GM19240 (cell line): ENCODE results near the gene TLE7.

Experiments
- DNase-seq: peaks from one replicate; pipeline ENCODE4 v3.0.0; 2011; ENCODE audit warnings: low spot score; ENCODE audit not compliant: insufficient read length

The TLE7 gene

DNA sequence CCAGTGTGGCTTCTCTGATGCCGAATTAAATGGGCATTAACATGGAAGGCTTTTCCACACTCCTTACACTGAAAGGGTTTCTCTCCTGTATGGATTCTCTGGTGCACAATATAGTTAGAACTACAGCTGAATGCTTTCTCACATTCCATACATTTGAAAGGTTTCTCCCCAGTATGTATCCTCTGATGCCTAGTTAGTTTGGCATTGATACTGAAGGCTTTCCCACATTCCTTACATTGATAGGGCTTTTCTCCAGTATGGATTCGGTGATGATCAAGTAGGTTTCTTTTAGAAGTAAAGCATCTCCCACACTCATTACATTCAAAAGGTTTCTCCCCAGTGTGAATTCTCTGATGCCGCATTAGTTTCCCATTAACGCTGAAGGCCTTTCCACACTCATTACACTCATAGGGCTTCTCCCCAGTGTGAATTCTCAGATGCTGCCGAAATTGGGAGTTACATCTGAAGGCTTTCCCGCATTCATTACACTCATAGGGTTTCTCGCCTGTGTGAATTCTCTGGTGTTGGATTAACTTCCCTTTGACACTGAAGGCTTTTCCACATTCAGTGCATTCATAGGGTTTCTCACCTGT, 6.5 kb upstream of the TLE7 start:
- DNase-seq = no peak

DNA sequence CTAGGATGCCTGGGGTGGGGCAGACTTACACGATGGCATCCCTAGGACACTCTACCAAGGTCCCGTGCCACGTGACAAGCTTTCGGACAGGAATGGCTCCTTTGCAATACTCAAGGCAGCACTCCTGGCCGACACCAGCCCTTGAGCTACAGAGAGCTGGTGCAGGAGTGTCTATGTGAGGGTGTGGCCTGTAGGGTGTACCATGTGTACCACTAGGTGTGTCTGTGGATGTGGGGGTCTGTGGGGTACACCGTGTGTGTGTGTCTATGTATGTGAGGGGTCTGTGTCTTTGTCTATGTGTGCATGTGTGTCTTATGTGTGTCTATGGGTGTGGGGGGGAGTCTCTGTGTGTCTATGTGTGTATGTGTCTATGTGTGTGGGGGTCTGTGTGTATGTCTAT, 1.9 kb upstream of the TLE7 start:
- no peak for DNase-seq

- no peak for DNase-seq
Observed at GRCh38 chr16:71441348-71442050, 355 bp downstream of the TLE7 start.

- DNase-seq = no peak
Observed at GRCh38 chr16:71440669-71441347, 1.0 kb downstream of the TLE7 start.

- no peak for DNase-seq
Observed at GRCh38 chr16:71439523-71439922, 2.3 kb downstream of the TLE7 start.

GRCh38 chr16:71436473-71436872, 5.4 kb downstream of the TLE7 start:
- no peak for DNase-seq

- no peak for DNase-seq
Observed at GRCh38 chr16:71432906-71433305, 8.9 kb downstream of the TLE7 start.

GRCh38 chr16:71431991-71432390, 9.9 kb downstream of the TLE7 start:
- DNase-seq = no peak

GRCh38 chr16:71431176-71431575, 10.7 kb downstream of the TLE7 start:
- no peak for DNase-seq

DNA sequence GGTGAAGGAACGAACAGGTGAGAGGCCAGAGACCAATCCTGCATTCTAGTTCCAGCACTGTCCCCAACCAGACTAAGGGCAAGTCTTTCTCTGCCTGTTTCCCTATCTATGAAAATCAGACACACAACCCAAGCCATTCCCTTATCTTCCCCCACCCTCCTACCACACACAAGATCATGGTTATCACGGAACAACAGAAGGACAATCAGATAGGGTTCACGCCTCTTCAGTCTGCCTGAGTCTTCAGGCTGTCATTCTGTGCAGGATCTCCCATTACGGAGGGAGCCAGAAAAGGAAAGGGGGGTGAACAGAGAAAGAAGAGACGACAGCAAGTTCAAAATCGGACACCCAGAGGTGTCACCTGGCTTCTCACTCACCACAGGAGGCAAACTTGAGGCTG, 11.1 kb downstream of the TLE7 start:
- no peak for DNase-seq

DNA sequence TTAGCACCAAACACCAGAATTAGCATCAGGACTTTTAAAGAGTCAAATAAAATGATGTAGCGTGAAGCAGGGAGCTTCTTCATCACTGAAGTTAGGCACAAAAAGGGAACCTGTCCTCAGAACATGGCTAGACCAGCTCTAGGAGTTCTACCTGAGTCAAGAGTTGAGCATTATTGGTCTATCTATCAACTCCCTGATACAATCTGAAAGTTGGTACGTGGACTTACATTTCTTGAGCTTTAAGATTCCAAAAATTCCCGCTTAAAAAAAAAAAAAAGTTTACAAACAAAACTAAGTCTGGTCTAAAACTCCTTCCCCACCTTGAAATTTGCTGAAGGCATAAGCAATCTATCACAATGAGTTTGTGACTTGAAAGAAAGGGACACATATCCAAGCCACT, 12.3 kb downstream of the TLE7 start:
- no peak for DNase-seq

- DNase-seq = no peak
Observed at GRCh38 chr16:71428883-71429282, 13.0 kb downstream of the TLE7 start.

DNA sequence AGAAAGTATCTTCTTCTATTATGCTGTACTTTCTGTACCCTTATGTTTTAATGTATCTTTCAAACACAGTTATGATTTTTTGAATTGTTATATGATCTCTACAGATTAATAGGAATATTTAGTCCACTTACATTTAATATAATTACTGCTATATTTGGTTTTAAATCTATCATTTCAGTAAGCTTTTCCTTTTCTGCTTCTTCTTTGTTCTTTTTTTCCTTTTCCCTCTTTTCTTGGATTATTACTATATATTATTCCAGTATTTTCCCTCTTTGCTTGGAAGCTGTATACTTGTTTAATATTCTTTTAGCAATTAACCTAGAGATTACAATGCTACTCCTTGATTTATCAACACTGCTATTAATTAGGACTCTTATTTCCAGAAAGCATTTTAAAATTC, 13.5 kb downstream of the TLE7 start:
- DNase-seq = no peak

GRCh38 chr16:71426880-71427615, 14.8 kb downstream of the TLE7 start:
- no peak for DNase-seq

GRCh38 chr16:71426069-71426879, 15.6 kb downstream of the TLE7 start:
- DNase-seq = no peak

GRCh38 chr16:71425746-71426068, 16.1 kb downstream of the TLE7 start:
- no peak for DNase-seq

GRCh38 chr16:71424626-71425025, 17.2 kb downstream of the TLE7 start:
- no peak for DNase-seq

DNA sequence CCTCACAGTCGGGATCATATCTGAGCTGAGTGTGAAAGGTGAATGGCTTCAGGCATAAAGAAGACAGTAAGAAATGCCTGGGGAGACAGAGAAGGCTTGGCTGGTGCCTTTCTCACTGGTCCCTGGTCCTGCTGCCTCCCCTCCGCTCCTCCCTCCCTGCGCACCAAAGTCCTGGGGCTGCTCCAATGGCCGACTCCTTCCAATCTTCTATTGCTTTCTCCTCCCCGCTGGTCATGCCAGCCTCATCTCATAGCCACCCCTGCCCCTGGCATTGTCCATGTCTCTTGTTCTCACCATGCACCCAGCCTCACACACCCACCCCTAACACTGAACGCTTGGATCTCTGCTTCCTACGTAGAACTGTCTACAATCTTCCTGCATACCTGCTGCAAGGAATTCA, 18.0 kb downstream of the TLE7 start:
- DNase-seq = no peak

- no peak for DNase-seq
Observed at GRCh38 chr16:71423016-71423415, 18.8 kb downstream of the TLE7 start.

- DNase-seq = no peak
Observed at GRCh38 chr16:71421911-71422310, 19.9 kb downstream of the TLE7 start.

- DNase-seq = no peak
Observed at GRCh38 chr16:71414038-71414437, 27.8 kb downstream of the TLE7 start.
